Right renal cortex interstitium (tissue), 3 donors: ENCODE measurements around the gene MCEMP1. TPM values are rescaled to one million over a fixed set of nuclear protein-coding genes. Genes with fewer than 3 reads are reported as not detected.

Experiments used
- DNase-seq, 3 donors: peaks; one replicate each; pipeline ENCODE4 v3.0.0-alpha.2; 2013; ENCODE audit warnings: low read depth in 3 of 3, low spot score in 2 of 3
- polyA plus RNA-seq, 3 donors: library from polyadenylated mRNA; unstranded; fragments of 120-200 nt; gene quantifications; one replicate each; pipeline ENCODE4 v1.2.1, GENCODE V29; 2013; ENCODE audit not compliant: insufficient read length in 3 of 3

The MCEMP1 gene
- polyA plus RNA-seq, 3 donors = 0.10 to 0.44 TPM; not detected in 1

DNA sequence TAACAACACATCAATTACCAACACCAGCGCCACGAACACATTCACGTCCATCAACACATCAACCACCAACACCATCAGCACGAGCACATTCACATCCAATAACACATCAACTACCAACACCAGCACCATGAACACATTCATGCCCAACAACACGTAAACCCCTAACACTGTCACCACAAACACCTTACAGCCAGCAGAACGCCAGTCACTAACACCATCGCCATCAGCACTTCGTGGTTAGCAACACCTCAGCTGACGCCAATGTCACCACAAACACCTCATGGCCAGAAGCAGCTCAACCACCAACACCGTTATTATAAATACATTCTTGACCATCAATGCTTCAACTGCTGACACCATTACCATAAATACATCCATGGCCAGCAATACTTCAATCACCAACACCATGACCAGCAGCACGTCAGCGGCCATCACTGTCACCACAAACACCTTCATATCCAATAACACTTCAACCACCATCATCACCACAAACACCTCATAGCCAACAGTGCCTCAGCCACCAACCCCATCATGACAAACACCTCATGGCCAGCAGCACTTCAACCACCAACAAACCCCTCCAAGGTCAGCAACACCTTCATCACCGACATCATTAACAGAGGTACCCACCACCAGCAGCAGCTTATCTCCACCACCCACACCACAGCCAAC lies 15.7 kb downstream of the MCEMP1 start:
- DNase-seq = no peak

- no peak for DNase-seq
These were observed 17.6 kb downstream of the MCEMP1 start for GRCh38 chr19:7694499-7694898.

DNA sequence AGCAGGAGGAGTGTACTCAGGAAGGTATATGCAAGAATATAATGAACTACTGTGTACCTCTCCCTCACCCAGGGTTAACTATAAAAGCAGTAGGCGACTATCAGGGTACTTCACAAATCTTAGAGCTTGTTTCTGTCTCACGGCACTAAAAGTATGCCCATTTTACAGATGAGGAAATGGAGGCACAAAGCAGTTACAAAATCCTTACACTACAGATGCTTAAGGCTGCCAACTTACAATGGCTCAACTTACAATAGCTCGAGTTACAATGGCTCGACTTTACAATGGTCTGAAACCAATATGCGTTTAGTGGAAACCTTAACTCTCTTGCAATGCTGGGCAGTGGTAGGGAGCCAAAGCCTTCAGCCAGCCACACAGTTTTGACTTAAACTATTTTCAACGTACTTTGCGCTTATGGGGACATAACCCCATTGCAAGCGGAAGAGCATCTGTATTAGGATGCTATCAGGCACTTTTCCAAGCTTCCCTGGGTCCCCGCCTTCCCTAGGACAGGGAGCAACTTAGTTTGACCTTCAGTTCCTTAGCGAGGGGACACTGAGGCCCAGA lies 20.9 kb downstream of the MCEMP1 start:
- no peak for DNase-seq

GRCh38 chr19:7698583-7698982 lies 21.7 kb downstream of the MCEMP1 start:
- DNase-seq = no peak

DNA sequence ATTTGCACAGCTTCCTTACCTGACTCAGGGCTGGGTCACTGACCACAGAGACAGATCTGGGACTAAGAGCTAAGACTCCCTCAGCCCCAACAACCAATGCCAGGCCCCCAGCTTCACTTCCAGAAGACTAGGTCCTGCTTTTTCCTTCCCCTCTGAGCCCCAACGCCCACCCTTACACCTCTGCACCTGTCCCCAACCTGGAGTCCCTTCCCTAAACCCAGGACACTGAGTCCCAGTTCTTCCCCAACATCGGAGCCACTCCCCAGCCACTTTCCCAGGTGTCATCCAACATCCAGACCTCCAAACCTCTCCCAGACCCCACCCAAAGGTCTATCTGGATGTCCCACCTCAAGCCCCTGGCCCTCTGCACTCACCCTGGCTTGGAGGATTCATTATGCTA lies 22.1 kb downstream of the MCEMP1 start:
- no peak for DNase-seq

GRCh38 chr19:7699417-7700401 lies 22.8 kb downstream of the MCEMP1 start:
- DNase-seq = no peak

DNA sequence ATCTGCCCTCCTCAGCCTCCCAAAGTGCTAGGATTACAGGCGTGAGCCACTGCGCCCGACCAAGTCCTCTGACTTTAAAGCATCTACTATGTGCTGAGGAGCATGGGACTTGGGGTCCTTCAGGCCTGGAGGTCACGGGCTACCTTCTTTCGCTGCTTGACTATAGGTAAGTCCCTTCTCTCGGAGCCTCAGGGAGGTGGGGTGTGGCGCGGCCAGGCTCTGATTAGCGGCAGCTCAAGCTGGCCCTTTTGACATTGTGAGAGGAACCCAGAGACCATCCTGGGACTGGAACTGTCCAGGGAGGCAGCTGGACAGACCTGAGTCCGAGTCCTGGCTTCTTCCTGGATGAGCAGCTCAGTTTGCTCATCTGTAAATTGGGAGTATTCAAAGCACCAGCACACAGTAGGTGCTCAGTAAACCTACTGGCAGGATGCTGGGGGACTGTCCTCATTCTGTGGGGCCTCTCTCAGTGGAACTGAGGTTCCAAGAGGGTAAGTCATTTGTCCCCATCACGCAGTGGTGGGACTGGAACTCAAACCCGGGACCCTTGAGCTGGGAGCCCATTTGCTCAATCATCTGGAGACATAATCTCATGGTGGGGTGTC lies 24.3 kb downstream of the MCEMP1 start:
- DNase-seq = no peak

DNA sequence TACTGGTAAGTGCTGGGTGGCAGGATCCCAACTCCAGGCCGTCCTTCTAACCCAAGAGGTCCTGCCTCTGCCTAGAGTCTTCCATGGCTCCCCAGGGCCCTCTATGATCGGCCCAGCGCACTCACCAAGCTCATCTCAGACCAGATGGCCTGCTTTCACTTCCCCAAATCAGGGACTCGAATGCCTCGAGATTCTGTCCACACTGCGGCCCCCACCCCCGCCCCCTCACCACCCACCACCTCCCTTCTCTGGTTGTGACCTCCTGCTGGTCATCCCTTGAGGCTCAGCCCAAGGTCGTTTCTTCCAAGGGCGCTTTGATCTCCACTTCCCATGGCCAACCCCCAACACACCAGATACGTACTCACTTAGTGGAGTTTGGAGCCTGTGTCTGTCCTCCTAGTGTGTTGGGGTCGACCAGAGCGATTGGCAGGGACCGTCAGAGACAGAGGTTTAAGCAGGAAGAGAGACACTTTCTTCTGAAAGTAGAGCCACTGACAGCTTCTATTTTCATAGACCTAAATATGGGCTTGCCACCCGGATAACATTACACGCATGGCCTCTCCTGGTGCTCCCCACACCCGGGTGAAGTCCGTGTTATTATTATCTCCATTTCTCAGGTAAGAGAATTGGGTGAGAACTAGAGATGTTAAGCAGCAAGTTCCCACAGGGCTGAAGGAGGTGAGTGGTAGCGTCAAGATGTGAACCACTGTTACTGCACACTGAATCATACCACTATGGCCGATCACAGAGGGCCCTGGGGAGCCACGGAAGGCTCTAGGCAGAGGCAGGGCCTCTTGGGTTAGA lies 25.0 kb downstream of the MCEMP1 start, which contains the start of gene FCER2:
Gene FCER2, minus strand, starts transcription at position 478 of the 804 bp plus-strand sequence. CDS start 2,371 bp downstream, outside the sequence.
- no peak for DNase-seq

- DNase-seq = no peak
These were observed 26.4 kb downstream of the MCEMP1 start for GRCh38 chr19:7703332-7703731.

GRCh38 chr19:7704280-7705060 lies 27.6 kb downstream of the MCEMP1 start:
- DNase-seq = no peak

DNA sequence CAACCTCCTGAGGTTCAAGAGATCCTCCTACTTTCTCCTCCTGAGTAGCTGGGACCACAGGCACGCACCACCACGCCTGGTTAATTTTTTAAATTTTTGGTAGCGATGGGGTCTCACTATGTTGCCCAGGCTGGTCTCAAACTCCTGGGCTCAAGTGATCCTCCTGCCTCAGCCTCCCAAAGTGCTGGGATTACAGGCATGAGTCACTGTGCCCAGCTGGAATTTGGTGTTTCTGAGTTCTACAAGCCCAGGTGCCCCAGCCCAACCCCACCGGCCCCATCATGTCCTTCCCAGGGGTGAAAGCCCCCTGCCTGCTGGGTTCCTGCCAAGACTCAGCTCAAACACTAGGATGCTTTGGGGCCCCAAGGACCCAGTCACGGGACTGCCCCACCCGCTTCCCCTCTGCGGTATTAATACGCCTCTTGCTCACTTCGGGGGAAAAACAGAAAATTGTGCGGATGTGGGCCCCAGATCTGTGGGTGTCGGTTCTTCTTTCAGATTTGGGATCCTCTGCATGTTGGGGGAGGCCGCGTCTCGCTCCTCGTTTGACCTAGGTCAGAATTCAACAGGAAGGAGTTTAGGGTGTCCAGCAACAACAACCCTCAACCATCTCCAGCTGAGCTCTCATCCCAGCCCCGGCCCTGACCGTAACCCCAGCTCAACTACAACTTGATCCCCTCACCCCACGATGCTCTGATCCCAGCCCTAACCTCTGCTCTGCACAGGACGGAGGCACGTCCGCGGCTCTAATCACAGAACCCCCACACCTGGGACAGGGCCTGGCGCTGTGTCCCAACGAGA lies 28.7 kb downstream of the MCEMP1 start:
- no peak for DNase-seq

DNA sequence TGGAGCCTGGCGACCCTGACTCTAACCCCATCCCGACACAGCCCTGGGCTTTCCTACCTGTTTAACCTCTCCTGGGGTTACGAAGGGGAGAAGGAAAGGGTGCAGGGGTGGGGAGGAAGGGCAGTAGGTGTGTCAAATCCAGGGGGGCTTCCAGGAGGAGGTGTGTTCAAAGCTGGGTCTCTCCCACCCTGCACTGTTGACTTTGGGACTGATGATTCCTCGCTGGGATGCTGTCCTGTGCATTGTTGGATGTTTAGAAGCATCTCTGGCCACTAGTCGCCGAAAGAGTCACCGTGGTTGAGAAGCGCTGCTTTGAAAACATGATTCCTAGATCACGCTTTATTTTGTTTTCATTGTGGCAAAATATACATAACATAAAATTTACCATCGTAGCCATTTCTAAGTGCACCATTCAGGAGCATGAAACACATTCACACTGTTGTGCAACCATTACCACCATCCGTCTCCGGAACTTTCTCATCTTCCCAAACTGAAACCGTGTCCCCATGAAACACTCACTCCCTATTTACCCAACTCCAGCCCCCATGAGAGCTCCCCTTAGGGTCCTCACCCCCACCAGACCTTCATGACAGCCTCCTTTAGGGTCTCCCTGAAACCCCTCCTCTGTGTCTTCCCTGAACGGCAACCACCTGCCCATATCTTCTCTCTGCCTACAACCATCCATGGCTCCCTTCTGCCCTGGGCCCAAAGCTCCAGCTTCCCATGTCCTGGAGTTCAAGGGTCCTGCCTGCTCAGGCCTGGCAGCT lies 29.5 kb downstream of the MCEMP1 start:
- no peak for DNase-seq

DNA sequence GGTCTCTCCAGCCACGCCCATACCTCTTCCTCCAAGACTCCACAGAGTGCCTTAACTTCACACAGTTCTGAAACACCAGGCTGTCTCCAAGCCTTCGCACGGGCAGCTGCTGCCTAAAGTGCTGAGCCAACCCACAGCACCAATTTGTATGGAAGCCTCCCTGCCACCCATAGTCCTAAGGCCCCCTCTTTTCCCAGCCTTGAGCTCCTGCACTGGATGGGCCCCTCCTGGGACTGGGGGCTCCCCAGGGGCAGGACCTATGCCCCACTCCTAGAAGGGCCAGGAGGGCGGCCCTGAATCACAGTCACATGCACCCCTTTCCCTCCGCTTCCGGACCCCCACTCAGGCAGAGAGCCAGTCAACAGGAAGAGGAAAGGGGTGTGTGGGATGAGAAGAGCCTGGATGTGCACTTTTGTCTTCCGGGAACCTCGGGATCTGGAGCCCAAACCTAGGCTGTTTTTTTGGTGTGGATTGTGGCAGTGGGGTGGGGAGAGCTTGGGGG lies 30.1 kb downstream of the MCEMP1 start:
- DNase-seq = no peak

GRCh38 chr19:7709932-7710460 lies 33.1 kb downstream of the MCEMP1 start:
- DNase-seq = no peak

GRCh38 chr19:7710616-7711015 lies 33.7 kb downstream of the MCEMP1 start:
- DNase-seq = no peak

DNA sequence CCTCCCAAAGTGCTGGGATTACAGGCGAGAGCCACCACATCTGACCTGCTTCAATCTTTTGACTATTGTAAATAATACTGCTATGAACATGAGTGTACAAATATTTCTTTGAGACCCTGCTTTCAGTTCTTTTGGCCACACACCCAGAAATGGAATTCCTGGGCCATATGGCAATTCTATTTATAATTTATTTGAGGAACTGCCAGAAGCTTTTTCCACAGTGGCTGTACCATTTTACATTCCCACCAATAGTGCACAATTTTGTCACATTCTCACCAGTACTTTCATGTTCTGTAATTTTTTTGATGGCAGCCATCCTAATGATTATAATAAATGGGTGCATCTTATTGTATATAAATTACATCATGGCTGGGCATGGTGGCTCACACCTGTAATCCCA lies 38.8 kb downstream of the MCEMP1 start:
- no peak for DNase-seq

DNA sequence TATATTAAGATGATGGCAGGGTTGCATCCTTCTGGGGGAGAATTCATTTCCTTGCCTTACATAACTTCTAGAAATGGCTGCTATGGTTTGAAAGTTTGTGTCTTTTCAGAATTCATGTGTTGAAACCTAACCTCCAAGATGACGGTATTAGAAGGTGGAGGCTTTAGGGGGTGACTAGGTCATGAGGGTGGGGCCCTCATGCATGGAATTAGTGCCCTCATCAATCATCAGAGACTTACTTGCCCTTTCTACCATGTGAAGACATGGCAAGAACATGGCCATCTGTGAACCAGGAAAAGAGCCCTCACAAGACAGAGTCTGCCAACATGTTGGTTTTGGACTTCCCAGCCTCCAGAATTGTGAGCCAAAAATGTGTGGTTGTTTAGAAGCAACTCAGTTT lies 39.9 kb downstream of the MCEMP1 start:
- no peak for DNase-seq
